GM12875 (cell line): ENCODE data around the gene KHDC4.
"Not testable (repeated sequence)": the region's sequence is repeated elsewhere in the genome, so short reads cannot be mapped to it uniquely, and the experiment has no call there.

Source experiments
- H3K4me3 ChIP-seq: one replicate; pipeline ENCODE4 v1.5.1; 2011; ENCODE audit warnings: low read depth, low read length, control low read depth
- CTCF ChIP-seq: IDR thresholded peaks from 2 replicates; pipeline ENCODE4 v1.5.1; 2011; ENCODE audit warnings: low read depth, mild to moderate bottlenecking, control low read depth, inconsistent platforms, low read length, moderate library complexity, borderline replicate concordance; ENCODE audit not compliant: insufficient read depth

KHDC4 gene

GRCh38 chr1:155932081-155932480 lies 2.1 kb downstream of the KHDC4 start:
- TF ChIP-seq CTCF = no peak
- no peak overlapping the region for H3K4me3 ChIP-seq

GRCh38 chr1:155931332-155932038 lies 2.7 kb downstream of the KHDC4 start:
- TF ChIP-seq CTCF = no peak
- no peak overlapping the region for H3K4me3 ChIP-seq

GRCh38 chr1:155930725-155931124 lies 3.5 kb downstream of the KHDC4 start:
- H3K4me3 ChIP-seq = not testable (repeated sequence)

- no peak overlapping the region for H3K4me3 ChIP-seq
- TF ChIP-seq CTCF = no peak
These were observed 5.2 kb downstream of the KHDC4 start for GRCh38 chr1:155929057-155929456.

- no peak for TF ChIP-seq CTCF
- H3K4me3 ChIP-seq = no peak overlapping the region
These were observed 8.7 kb downstream of the KHDC4 start for GRCh38 chr1:155925506-155925905.

GRCh38 chr1:155920717-155921116 lies 13.5 kb downstream of the KHDC4 start:
- H3K4me3 ChIP-seq = no peak overlapping the region
- TF ChIP-seq CTCF = no peak

- TF ChIP-seq CTCF = no peak
- no peak overlapping the region for H3K4me3 ChIP-seq
These were observed 14.4 kb downstream of the KHDC4 start for GRCh38 chr1:155919801-155920200.
